Fibroblast of lung (primary cell): Measurements from ENCODE around the gene GAB2. TPM values are rescaled to one million over a fixed set of nuclear protein-coding genes. Genes with fewer than 3 reads are reported as not detected.

Experiments
- DNase-seq, 2 donors: peaks; one replicate each; pipeline versions ENCODE4 v3.0.0 to v3.0.0-alpha.2; 2010; ENCODE audit warnings: low read depth in 2 of 2
- H2AFZ ChIP-seq: 2 replicates; pipeline ENCODE4 v1.5.1; 2012; ENCODE audit warnings: low read length, control low read depth, inconsistent platforms
- H3K27ac ChIP-seq: 2 replicates; pipeline ENCODE4 v1.5.1; 2011; ENCODE audit warnings: low read length, control low read depth; ENCODE audit not compliant: insufficient read depth
- H3K27me3 ChIP-seq: 2 replicates; pipeline ENCODE4 v1.5.1; 2011; ENCODE audit warnings: mild to moderate bottlenecking, low read length; ENCODE audit not compliant: control insufficient read depth, insufficient read depth
- H3K36me3 ChIP-seq: 2 replicates; pipeline ENCODE4 v1.5.1; 2011; ENCODE audit warnings: low read length; ENCODE audit not compliant: control insufficient read depth, insufficient read depth
- H3K4me1 ChIP-seq: 2 replicates; pipeline ENCODE4 v1.5.1; 2011; ENCODE audit warnings: low read length; ENCODE audit not compliant: control insufficient read depth, insufficient read depth; ENCODE audit errors: extremely low read depth
- H3K4me2 ChIP-seq: 2 replicates; pipeline ENCODE4 v1.5.1; 2011; ENCODE audit warnings: low read length, control low read depth; ENCODE audit not compliant: insufficient read depth; ENCODE audit errors: extremely low read depth
- H3K4me3 ChIP-seq, 4 experiments: fragments of 200-600 bp in 1 of 4; sonication (generic) in 1 of 4; replicated peaks in 1 of 4; 2 replicates each; pipeline ENCODE4 v1.5.1; 2011 to 2016; ENCODE audit warnings: low read length in 4 of 4, low read depth in 3 of 4, mild to moderate bottlenecking in 3 of 4, control low read depth in 2 of 4, inconsistent platforms in 1 of 4, mixed read lengths in 1 of 4; ENCODE audit not compliant: insufficient read depth in 1 of 4; ENCODE audit errors: control extremely low read depth in 1 of 4
- H3K79me2 ChIP-seq: 2 replicates; pipeline ENCODE4 v1.5.1; 2012; ENCODE audit warnings: mild to moderate bottlenecking, low read length, inconsistent platforms; ENCODE audit not compliant: control insufficient read depth, insufficient read depth
- H3K9ac ChIP-seq: 2 replicates; pipeline ENCODE4 v1.5.1; 2011; ENCODE audit warnings: mild to moderate bottlenecking, low read length, control low read depth; ENCODE audit not compliant: insufficient read depth
- H3K9me3 ChIP-seq: 2 replicates; pipeline ENCODE4 v1.5.1; 2012; ENCODE audit warnings: low read depth, low read length; ENCODE audit not compliant: control insufficient read depth, insufficient read depth
- H4K20me1 ChIP-seq: 2 replicates; pipeline ENCODE4 v1.5.1; 2011; ENCODE audit warnings: low read length; ENCODE audit not compliant: control insufficient read depth, insufficient read depth; ENCODE audit errors: extremely low read depth
- CTCF ChIP-seq, 2 donors: IDR thresholded peaks in 1 of 2; conservative IDR thresholded peaks in 1 of 2; 1 replicate in 1 of 2; 2 replicates in 1 of 2; pipeline ENCODE4 v1.5.1; 2011 to 2012; ENCODE audit warnings: low read length in 2 of 2, control low read depth in 1 of 2, inconsistent platforms in 1 of 2, low read depth in 1 of 2, mild to moderate bottlenecking in 1 of 2
- EZH2 ChIP-seq: IDR thresholded peaks from 2 replicates; pipeline ENCODE4 v1.5.1; 2012; ENCODE audit warnings: low read length, control low read depth, mild to moderate bottlenecking; ENCODE audit errors: missing control alignments
- polyA plus RNA-seq, 2 donors: library from polyadenylated mRNA; depleted of rRNA in 1 of 2; stranded (reverse) in 1 of 2; unstranded in 1 of 2; fragments of >200 nt; gene quantifications; 2 replicates each; pipeline ENCODE4 v1.2.1, GENCODE V29; 2011 to 2012; ENCODE audit warnings: missing spikeins in 1 of 2
- total RNA-seq: library from RNA; depleted of rRNA; stranded (reverse); fragments of >200 nt; gene quantifications from 2 replicates; pipeline ENCODE4 v1.2.1, GENCODE V29; 2014

Gene GAB2
- total and polyA plus RNA-seq, 2 donors (not counting 1 experiment from before 2014, with no cell fraction given), result 7.1 to 14.0 TPM

- no peak for DNase-seq
- Histone ChIP-seq H3K36me3 (no peaks in the 10 kb centered on the region), H3K9ac (no peak overlapping the region), H3K27me3 (no peaks in the 10 kb centered on the region), H3K4me2 (no peak overlapping the region), H3K27ac (no peak overlapping the region), H2AFZ (no peak overlapping the region), H3K79me2 (no peaks in the 10 kb centered on the region), H3K4me3 (no peak overlapping the region), H4K20me1 (no peaks in the 10 kb centered on the region), H3K4me1 (no peaks in the 10 kb centered on the region), H3K9me3 (no peaks in the 10 kb centered on the region)
- TF ChIP-seq EZH2 (no peak), CTCF (conservative IDR thresholded peaks at IDR 0.05 in 1 of 2, IDR thresholded peaks at IDR 0.05 in 1 of 2; ENCODE audit: low read depth in 1 of 2, low read length in 2 of 2) (no peak)
Measured at GRCh38 chr11:78248191-78248590, 169.4 kb downstream of the GAB2 start.

- Histone ChIP-seq H3K4me2 (no peak overlapping the region), H3K27ac (no peak overlapping the region)
- DNase-seq, result peak in 1 of 2 donors; percentile 80
Measured at GRCh38 chr11:78244546-78245255, 172.9 kb downstream of the GAB2 start.

DNA sequence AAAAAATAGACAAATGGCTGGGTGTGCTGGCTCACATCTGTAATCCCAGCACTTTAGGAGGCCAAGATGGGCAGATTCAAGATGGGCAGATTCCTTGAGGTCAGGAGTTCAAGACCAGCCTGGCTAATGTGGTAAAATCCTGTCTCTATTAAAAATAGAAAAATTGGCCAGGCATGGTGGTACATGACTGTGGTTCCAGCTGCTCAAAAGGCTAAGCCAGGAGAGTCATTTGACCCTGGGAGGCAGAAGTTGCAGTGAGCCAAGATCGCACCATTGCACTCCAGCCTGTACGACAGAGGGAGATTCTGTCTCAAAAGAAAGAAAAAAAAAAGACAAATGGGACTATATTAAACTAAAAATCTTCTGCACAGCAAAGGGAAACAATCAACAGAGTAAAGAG, 173.5 kb downstream of the GAB2 start:
- Histone ChIP-seq H3K79me2 (no peaks in the 10 kb centered on the region), H3K4me2 (no peak overlapping the region), H3K36me3 (no peaks in the 10 kb centered on the region), H2AFZ (no peak overlapping the region), H4K20me1 (no peaks in the 10 kb centered on the region), H3K9ac (no peak overlapping the region), H3K27me3 (no peaks in the 10 kb centered on the region), H3K4me1 (no peaks in the 10 kb centered on the region), H3K27ac (no peak overlapping the region), H3K4me3 (no peak overlapping the region), H3K9me3 (no peaks in the 10 kb centered on the region)
- TF ChIP-seq CTCF (conservative IDR thresholded peaks at IDR 0.05 in 1 of 2, IDR thresholded peaks at IDR 0.05 in 1 of 2; ENCODE audit: low read depth in 1 of 2, low read length in 2 of 2) (no peak), EZH2 (no peak)
- DNase-seq, result peak in 1 of 2 donors; percentile 61

More at GRCh38 chr11:78244546-78245255, 172.9 kb downstream of the GAB2 start:
- H3K9me3 ChIP-seq, result no peaks in the 10 kb centered on the region
- H3K4me3 ChIP-seq, result no peak overlapping the region
- H3K4me1 ChIP-seq, result no peaks in the 10 kb centered on the region
- no peaks in the 10 kb centered on the region for H3K36me3 ChIP-seq
- TF ChIP-seq CTCF (conservative IDR thresholded peaks at IDR 0.05 in 1 of 2, IDR thresholded peaks at IDR 0.05 in 1 of 2; ENCODE audit: low read depth in 1 of 2, low read length in 2 of 2) (no peak), EZH2 (no peak)
- no peak overlapping the region for H2AFZ ChIP-seq
- H3K79me2 ChIP-seq, result no peaks in the 10 kb centered on the region
- H3K9ac ChIP-seq, result no peak overlapping the region
- H4K20me1 ChIP-seq, result no peaks in the 10 kb centered on the region
- no peaks in the 10 kb centered on the region for H3K27me3 ChIP-seq
